Liver (tissue), 3 donors: Measurements from ENCODE around the gene COL8A1.

Source experiments
- FOXA1 ChIP-seq: IDR thresholded peaks from 2 replicates; pipeline ENCODE4 v1.6.1; 2016; ENCODE audit warnings: antibody characterized with exemption
- HNF4A ChIP-seq, 2 donors: conservative IDR thresholded peaks; 2 replicates each; pipeline ENCODE4 v1.6.1; 2016; ENCODE audit warnings: antibody characterized with exemption in 2 of 2, mild to moderate bottlenecking in 2 of 2
- TF ChIP-seq, protein P1 (sequence below): fragments of 150-350 bp; IDR thresholded peaks from 2 replicates; pipeline ENCODE4 v1.5.1; 2017; ENCODE audit warnings: improper control_type of control experiment, low read depth, low read length; ENCODE audit not compliant: missing input control
- TF ChIP-seq, protein P2 (sequence below): IDR thresholded peaks from 2 replicates; pipeline ENCODE4 v1.6.1; 2016; ENCODE audit warnings: antibody characterized with exemption
- donor health status: healthy.
- donor health status: healthy.

DNA sequence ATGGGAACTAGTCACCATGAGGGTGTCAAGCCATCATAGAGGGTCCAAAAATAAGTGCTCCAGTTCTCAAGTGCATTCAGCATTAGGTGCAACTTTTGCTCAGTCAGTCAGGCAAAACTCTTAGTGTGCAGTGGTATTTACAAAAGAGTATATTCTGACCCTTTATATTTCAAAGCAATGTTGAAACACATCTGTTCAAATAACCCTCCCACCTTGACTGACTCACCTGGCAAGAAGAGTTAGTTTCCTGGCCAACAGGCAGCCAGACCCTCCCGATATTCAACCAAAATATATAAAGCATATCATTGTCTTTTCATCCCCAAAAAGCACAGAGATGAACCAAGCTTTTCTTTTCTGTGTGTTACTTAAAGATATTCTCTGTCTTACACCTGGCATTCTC is 7.6 kb upstream of the COL8A1 start:
- TF ChIP-seq, protein P1, sequence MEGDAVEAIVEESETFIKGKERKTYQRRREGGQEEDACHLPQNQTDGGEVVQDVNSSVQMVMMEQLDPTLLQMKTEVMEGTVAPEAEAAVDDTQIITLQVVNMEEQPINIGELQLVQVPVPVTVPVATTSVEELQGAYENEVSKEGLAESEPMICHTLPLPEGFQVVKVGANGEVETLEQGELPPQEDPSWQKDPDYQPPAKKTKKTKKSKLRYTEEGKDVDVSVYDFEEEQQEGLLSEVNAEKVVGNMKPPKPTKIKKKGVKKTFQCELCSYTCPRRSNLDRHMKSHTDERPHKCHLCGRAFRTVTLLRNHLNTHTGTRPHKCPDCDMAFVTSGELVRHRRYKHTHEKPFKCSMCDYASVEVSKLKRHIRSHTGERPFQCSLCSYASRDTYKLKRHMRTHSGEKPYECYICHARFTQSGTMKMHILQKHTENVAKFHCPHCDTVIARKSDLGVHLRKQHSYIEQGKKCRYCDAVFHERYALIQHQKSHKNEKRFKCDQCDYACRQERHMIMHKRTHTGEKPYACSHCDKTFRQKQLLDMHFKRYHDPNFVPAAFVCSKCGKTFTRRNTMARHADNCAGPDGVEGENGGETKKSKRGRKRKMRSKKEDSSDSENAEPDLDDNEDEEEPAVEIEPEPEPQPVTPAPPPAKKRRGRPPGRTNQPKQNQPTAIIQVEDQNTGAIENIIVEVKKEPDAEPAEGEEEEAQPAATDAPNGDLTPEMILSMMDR, result no peak
- TF ChIP-seq FOXA1 (no peak), HNF4A (conservative IDR thresholded peaks at IDR 0.05) (no peak)
- TF ChIP-seq, protein P2, sequence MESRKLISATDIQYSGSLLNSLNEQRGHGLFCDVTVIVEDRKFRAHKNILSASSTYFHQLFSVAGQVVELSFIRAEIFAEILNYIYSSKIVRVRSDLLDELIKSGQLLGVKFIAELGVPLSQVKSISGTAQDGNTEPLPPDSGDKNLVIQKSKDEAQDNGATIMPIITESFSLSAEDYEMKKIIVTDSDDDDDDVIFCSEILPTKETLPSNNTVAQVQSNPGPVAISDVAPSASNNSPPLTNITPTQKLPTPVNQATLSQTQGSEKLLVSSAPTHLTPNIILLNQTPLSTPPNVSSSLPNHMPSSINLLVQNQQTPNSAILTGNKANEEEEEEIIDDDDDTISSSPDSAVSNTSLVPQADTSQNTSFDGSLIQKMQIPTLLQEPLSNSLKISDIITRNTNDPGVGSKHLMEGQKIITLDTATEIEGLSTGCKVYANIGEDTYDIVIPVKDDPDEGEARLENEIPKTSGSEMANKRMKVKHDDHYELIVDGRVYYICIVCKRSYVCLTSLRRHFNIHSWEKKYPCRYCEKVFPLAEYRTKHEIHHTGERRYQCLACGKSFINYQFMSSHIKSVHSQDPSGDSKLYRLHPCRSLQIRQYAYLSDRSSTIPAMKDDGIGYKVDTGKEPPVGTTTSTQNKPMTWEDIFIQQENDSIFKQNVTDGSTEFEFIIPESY, result no peak
